HG03457 (cell line): ENCODE data around the gene TMEM161A.
A peak's percentile ranks its signal among the peaks of the same experiment; 100 is the strongest.
"Not testable (repeated sequence)": the region's sequence is repeated elsewhere in the genome, so short reads cannot be mapped to it uniquely, and the experiment has no call there.

Experiments used
- ATAC-seq: cut with Tn5 transposase; IDR thresholded peaks from one replicate; pipeline ENCODE4 v1.9.1; 2021; ENCODE audit warnings: moderate number of reproducible peaks; ENCODE audit not compliant: unreplicated experiment

Gene TMEM161A

DNA sequence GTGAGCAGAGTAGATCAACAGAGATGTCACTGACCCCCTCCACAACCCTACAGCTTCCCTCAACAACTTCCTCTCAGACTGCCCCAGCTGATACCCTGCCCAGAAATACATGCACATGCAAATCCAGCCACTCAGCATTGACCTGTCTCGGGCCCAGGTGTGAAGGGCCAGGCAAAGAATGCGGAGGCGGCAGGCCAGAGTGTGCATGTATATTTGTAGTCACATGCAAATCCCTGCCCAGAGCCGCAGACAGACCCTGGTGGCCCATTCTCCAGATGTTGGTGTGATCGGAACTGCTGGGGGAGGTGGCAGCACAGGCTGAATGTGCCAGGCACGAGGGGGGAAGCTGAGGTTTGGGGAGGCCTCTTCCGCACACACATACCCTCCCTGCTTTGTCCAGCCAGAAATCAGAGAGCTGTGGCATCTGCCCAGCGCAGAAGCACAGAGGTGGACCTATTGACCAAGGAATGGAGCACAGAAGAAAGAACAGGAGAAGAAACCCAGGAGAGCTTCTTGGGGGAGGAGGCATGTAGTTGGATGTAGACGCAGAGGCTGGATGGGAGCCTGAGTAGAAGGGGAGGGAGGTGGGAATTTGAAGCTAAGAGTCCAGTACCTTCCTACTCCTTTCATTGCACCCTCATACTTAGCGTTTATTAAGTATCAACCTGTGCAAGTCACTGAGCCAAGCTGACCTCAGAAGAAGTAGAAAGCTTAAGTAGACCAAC, 17.4 kb upstream of the TMEM161A start:
- ATAC-seq = peak; percentile 57

- ATAC-seq = no peak
Observed at GRCh38 chr19:19154768-19155494, 16.7 kb upstream of the TMEM161A start.

- no peak for ATAC-seq
Observed at GRCh38 chr19:19152668-19153384, 14.5 kb upstream of the TMEM161A start.

DNA sequence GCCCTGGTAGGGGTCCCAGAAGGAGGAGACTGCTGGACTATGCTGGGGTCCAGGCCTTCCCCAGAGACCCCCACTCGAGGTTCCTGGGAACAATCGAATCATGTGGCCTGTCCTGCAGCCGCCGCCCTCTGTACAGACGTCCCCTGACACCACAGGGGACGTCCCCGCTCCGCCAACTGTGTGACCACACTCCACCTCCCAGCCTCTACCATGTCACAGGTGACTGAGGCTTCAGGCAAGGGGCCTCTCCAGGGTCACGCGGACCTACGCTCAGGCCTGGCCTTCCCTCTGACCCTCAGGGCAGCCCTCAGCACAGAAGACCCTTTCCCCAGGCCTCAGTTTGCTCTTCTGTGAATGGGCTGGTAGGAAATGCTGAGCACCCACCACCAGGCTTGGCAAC, 13.1 kb upstream of the TMEM161A start:
- ATAC-seq = no peak

DNA sequence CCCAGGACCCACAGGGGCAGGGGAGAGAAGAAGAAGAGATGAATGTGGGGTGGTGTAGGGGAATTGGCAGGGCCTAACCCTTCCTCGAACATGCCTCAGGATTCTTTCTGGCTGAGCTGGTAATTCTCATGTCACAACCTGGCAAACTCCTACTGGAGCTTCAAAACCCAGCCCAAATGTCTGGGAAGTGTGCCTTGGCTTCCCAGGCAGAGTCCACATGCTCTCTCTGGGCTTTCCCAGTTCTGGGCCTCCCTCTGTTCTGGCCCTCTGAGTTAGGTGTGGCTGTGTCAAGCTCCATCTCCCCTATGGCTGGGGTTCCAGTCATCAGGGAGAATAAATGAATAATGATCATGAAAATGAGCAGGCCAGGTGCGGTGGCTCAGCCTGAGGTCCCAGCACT, 11.2 kb upstream of the TMEM161A start:
- no peak for ATAC-seq

GRCh38 chr19:19148504-19148903, 10.2 kb upstream of the TMEM161A start:
- not testable (repeated sequence) for ATAC-seq

GRCh38 chr19:19147344-19147743, 9.1 kb upstream of the TMEM161A start:
- no peak for ATAC-seq

DNA sequence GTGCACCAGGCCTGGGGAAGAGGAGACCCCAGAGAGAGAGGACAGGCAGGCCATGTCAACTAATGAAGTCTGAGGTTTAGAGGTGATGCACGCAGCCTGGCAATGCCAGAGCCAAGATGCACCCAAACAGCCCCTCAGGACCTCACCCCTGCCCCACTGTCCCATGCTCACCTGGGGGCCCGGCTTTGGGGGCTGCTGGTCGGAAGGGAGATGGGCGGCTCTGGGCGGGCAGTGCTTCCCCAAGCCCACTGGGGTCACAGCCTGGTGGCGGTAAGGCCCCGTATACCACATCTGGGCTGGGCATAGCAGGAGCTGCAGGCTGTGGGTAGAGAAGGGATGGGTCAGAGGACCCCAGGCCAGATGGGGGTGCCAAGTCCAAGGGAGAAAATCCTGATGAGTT, 8.6 kb upstream of the TMEM161A start:
- ATAC-seq = no peak

- no peak for ATAC-seq
Observed at GRCh38 chr19:19145684-19146608, 7.7 kb upstream of the TMEM161A start.

- ATAC-seq = no peak
Observed at GRCh38 chr19:19145281-19145680, 7.0 kb upstream of the TMEM161A start.

GRCh38 chr19:19142347-19142746, 4.1 kb upstream of the TMEM161A start:
- ATAC-seq = no peak

DNA sequence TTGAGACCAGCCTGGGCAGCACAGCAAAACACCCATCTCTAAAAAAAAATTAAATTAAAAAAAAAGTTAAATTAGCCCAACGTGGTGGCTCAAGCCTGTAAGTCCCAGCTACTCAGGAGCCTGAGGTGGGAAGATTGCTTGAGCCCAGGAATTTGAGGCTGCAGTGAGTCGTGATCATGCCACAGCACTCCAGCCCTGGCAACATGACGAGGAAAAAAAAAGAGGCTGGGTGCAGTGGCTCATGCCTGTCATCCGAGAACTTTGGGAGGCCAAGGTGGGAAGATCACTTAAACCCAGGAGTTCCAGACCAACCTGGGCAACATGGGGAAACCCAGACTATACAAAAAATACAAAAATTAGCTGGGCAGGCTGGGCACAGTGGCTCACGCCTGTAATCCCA, 2.2 kb upstream of the TMEM161A start:
- ATAC-seq = no peak

GRCh38 chr19:19139876-19140229, 1.6 kb upstream of the TMEM161A start:
- no peak for ATAC-seq

- no peak for ATAC-seq
Observed at GRCh38 chr19:19137556-19138108, 646 bp downstream of the TMEM161A start.

DNA sequence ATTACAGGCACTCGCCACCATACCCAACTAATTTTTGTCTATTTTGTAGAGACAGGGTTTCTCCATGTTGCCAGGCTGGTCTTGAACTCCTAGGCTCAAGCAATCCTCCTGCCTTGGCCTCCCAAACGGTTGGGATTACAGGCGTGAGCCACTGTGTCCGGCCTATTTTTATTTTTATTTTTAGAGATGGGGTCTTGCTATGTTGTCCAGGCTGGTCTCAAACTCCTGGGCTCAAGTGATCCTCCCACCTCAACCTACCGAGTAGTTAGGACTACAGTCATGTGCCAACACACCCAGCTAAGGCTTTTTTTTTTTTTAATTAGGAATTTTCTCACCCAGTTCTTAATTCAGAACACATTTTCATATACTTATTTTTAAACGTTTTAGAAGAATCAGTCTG, 2.6 kb downstream of the TMEM161A start:
- ATAC-seq = not testable (repeated sequence)

DNA sequence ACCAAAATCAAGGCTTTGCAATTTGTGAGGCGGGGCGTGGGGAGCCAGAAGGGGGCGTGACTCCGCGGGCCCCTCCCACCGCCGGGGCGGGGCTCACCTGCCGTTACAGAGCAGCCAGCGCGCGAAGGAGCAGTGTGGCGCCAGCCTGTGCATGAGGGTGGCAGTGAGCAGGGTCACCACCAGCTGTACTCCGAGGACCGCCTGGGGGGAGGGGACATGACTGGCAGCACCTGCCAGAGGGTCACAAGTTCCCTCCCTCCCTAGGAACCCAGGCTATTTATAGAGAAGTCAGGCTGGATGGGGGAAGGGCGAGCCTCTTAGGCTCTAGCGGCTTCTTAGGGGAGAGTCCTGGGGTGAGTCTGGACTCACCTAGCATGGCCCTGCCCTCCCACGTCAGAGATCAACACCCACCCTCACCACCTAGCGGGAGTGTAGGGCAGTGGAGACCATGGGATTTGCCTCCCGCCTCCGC, 3.6 kb downstream of the TMEM161A start:
- no peak for ATAC-seq

DNA sequence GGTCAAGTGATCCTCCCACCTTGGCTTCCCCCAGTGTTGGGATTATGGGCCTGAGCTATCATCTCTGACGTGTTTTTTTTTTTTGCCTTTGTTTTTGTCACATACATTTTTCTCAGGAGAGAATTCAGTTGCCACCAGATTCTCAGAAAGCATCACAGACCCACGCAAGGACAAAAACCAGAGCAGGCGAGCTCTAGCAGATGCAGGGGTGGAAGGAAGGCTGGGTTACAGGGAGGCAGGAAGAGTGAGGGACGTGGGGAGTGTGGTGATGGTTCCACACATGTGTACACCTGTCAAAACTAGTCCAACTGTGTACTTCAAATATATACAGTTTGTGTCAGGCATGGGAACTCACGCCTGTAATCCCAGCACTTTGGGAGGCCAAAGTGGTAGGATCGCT, 4.3 kb downstream of the TMEM161A start:
- no peak for ATAC-seq

GRCh38 chr19:19132912-19133311, 5.4 kb downstream of the TMEM161A start:
- ATAC-seq = no peak

DNA sequence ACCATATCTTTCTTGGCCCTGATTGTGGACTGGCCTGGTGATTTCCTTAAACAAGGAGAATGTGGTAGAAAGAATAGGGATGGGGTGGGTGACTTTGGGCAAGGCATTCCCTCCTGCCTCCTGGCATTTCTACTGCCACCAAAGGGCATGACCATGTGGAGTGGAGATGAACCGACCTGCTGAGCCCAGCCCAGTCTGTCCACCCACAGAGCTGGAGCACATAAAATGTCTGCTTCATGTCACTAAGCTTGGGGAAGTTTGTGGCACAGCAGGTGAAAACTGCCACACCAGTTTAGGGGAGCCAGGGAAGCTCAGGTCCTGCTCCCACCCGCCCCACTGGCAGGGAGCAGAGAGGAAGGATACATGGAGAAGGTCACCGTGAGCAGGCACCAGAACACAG, 6.3 kb downstream of the TMEM161A start:
- no peak for ATAC-seq

- no peak for ATAC-seq
Observed at GRCh38 chr19:19126102-19126501, 12.2 kb downstream of the TMEM161A start.
